HFFc6 (cell line): ENCODE data around the gene ITGA11. TPM values are rescaled to one million over a fixed set of nuclear protein-coding genes. Genes with fewer than 3 reads are reported as not detected.

Experiments
- DNase-seq: peaks from one replicate; pipeline ENCODE4 v3.0.0-alpha.2; 2018
- H3K27ac Mint-ChIP-seq: 2 replicates; pipeline ENCODE4 v1.8.0; 2020; ENCODE audit warnings: mild to moderate bottlenecking, mixed read lengths
- H3K27me3 Mint-ChIP-seq: 2 replicates; pipeline ENCODE4 v1.8.0; 2021; ENCODE audit warnings: mild to moderate bottlenecking, moderate library complexity, mixed read lengths; ENCODE audit not compliant: insufficient read depth
- H3K36me3 Mint-ChIP-seq: 2 replicates; pipeline ENCODE4 v1.8.0; 2021; ENCODE audit warnings: low read depth, mixed read lengths
- H3K4me1 Mint-ChIP-seq: 2 replicates; pipeline ENCODE4 v1.8.0; 2020; ENCODE audit warnings: low read depth, mixed read lengths
- H3K4me3 Mint-ChIP-seq: 2 replicates; pipeline ENCODE4 v1.8.0; 2020; ENCODE audit warnings: mild to moderate bottlenecking, moderate library complexity, mixed read lengths
- H3K9me3 Mint-ChIP-seq: 2 replicates; pipeline ENCODE4 v1.8.0; 2020; ENCODE audit warnings: mild to moderate bottlenecking, mixed read lengths
- total RNA-seq, 6 experiments: library from RNA; stranded (reverse); fragmentation: NEBNext Ultra II Directional; extraction: Animal tissue kit (Norgen Biotek cat#: 25700); gene quantifications; 2 replicates in 1 of 6; 3 replicates in 5 of 6; pipeline ENCODE4 v1.2.3, GENCODE V29; 2021
- TF ChIP-seq, protein P1 (sequence below): fragments of 200-600 bp; sonication (generic); IDR thresholded peaks from 2 replicates; pipeline ENCODE4 v1.5.0; 2021; ENCODE audit warnings: antibody characterized with exemption, mild to moderate bottlenecking

ITGA11 gene
- total RNA-seq, 6 experiments from 2014 or later: 1.2 to 2.1 (median 1.4) TPM

- Mint-ChIP-seq H3K9me3 (no peaks in the 10 kb centered on the region), H3K4me1 (peaks cover 20% of the 10 kb centered on the region), H3K27ac (no peak overlapping the region), H3K4me3 (no peak overlapping the region), H3K27me3 (peaks cover 5% of the 10 kb centered on the region), H3K36me3 (no peaks in the 10 kb centered on the region)
- TF ChIP-seq, protein P1, sequence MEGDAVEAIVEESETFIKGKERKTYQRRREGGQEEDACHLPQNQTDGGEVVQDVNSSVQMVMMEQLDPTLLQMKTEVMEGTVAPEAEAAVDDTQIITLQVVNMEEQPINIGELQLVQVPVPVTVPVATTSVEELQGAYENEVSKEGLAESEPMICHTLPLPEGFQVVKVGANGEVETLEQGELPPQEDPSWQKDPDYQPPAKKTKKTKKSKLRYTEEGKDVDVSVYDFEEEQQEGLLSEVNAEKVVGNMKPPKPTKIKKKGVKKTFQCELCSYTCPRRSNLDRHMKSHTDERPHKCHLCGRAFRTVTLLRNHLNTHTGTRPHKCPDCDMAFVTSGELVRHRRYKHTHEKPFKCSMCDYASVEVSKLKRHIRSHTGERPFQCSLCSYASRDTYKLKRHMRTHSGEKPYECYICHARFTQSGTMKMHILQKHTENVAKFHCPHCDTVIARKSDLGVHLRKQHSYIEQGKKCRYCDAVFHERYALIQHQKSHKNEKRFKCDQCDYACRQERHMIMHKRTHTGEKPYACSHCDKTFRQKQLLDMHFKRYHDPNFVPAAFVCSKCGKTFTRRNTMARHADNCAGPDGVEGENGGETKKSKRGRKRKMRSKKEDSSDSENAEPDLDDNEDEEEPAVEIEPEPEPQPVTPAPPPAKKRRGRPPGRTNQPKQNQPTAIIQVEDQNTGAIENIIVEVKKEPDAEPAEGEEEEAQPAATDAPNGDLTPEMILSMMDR: no peak
- DNase-seq: no peak
These were observed 65.6 kb downstream of the ITGA11 start for GRCh38 chr15:68366314-68366713.

DNA sequence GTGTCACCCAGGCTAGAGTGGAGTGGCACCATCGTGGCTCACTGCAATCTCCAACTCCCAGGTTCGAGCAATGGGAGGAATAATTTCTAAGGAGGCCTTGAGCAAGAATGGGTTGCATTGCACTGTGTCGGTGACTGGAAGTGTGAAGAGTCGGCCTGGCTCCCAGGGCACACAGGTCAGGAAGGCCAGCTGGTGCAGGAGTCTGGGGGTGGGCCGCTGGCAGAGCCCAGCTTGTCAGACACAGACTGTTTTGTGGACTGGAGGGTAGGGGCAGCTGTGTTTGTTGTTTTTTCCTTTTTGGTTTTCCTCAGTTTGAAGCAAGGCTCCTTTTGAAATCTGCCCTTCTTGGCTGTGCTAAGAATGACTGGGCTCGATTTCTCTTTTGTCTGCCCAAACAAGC, 66.2 kb downstream of the ITGA11 start:
- TF ChIP-seq, protein P1: no peak
- H3K4me1 Mint-ChIP-seq: peaks cover 20% of the 10 kb centered on the region

GRCh38 chr15:68365140-68365745, 66.7 kb downstream of the ITGA11 start:
- H3K27me3 Mint-ChIP-seq: peaks cover 8% of the 10 kb centered on the region
- no peaks in the 10 kb centered on the region for H3K36me3 Mint-ChIP-seq
- H3K27ac Mint-ChIP-seq: no peak overlapping the region
- no peak for DNase-seq
- TF ChIP-seq, protein P1: no peak
- no peak overlapping the region for H3K4me3 Mint-ChIP-seq
- peaks cover 20% of the 10 kb centered on the region for H3K4me1 Mint-ChIP-seq
- no peaks in the 10 kb centered on the region for H3K9me3 Mint-ChIP-seq

More for the DNA sequence above, 66.2 kb downstream of the ITGA11 start:
- no peak overlapping the region for H3K4me3 Mint-ChIP-seq
- H3K36me3 Mint-ChIP-seq: no peaks in the 10 kb centered on the region
- peaks cover 5% of the 10 kb centered on the region for H3K27me3 Mint-ChIP-seq
- no peak overlapping the region for H3K27ac Mint-ChIP-seq
- no peaks in the 10 kb centered on the region for H3K9me3 Mint-ChIP-seq
- DNase-seq: no peak

DNA sequence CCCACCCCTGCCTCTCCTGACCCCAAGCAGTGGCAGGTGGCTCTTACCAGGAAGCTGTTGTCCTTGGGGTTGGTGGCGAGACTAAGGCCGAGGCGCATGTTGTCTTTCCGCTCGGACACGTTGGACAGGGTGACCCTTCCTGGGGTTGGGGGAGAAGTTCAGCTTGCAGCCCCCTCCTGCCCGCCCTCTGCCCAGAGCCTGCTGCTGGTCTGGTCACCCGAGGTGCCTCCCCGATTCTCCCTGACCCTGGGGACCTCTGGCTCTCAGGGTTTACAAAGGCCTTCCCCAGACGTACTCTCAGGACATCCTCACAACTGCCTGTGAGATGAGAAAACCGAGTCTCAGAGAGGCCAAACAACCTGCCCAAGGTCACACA, 67.3 kb downstream of the ITGA11 start:
- Mint-ChIP-seq H3K9me3 (no peaks in the 10 kb centered on the region), H3K36me3 (no peaks in the 10 kb centered on the region), H3K4me3 (no peak overlapping the region), H3K4me1 (peaks cover 20% of the 10 kb centered on the region), H3K27me3 (peaks cover 6% of the 10 kb centered on the region), H3K27ac (no peak overlapping the region)
- TF ChIP-seq, protein P1: no peak
- DNase-seq: no peak

DNA sequence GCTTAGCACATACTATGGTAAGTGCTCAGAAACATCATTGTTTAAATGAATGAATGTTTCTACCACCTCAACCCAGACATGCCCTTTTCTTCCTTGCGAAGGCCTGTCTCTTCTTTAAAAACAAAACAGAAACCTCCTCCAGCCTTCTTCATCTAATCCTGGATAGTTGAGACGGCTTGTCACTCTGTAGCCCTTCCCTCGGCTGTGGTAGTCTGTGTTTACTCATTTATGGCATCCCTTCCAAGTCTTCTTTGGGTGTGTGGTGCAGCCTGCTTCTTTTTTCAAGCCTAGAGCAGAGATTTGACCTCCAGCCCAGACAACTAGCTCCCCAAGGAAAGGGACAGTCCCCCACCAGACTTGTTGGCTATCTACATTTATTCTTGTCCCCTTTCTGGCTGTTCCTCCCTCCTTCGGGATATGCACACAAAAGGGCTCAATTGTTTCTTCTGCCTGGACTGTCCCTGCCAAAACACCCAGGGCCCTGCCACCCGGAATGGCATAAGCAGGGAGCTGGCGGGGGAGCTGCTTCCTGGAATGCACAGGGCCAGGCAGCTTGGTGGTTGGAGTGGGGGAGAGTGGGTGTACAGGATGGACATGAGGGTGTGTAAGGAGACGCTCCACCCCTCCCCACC, 67.8 kb downstream of the ITGA11 start:
- Mint-ChIP-seq H3K4me3 (no peak overlapping the region), H3K9me3 (no peaks in the 10 kb centered on the region), H3K27me3 (peaks cover 6% of the 10 kb centered on the region), H3K36me3 (no peaks in the 10 kb centered on the region), H3K27ac (no peak overlapping the region), H3K4me1 (peaks cover 19% of the 10 kb centered on the region)
- TF ChIP-seq, protein P1: no peak
- no peak for DNase-seq
